Stimulated activated CD8-positive, alpha-beta memory T cell treated with anti-CD3 and anti-CD28 coated beads, Interleukin-4, amount 100 ng/mL, for 48 hours (primary cell): ENCODE data around the gene DMC1.
"Not testable (repeated sequence)": the region's sequence is repeated elsewhere in the genome, so short reads cannot be mapped to it uniquely, and the experiment has no call there.

Experiments
- DNase-seq: peaks from one replicate; pipeline ENCODE4 v3.0.0-alpha.2; 2020

DMC1 gene

DNA sequence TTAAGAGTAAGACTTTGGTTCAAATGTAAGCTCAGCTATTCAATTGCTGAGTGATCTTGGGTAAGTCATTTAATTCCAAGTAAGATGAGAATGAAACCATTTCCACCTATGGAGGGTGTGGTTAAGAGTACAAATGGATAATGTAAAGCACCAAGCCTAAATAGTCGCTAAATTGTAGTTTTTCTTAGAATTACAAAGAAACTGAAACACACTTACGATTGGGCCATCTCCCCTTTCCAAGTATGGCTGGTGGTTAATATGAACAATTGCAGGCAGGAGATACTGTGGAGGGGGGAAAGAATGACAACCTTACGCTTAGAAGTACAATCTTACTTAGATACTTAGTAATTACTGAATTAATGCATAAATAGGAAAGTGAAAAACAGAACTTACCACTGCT, 72.1 kb downstream of the DMC1 start:
- no peak for DNase-seq

GRCh38 chr22:38494939-38495338, 75.0 kb downstream of the DMC1 start:
- no peak for DNase-seq

GRCh38 chr22:38494498-38494897, 75.5 kb downstream of the DMC1 start:
- DNase-seq, result no peak

- no peak for DNase-seq
Observed at GRCh38 chr22:38491707-38492348, 78.2 kb downstream of the DMC1 start.

GRCh38 chr22:38490915-38491314, 79.1 kb downstream of the DMC1 start:
- DNase-seq, result no peak

DNA sequence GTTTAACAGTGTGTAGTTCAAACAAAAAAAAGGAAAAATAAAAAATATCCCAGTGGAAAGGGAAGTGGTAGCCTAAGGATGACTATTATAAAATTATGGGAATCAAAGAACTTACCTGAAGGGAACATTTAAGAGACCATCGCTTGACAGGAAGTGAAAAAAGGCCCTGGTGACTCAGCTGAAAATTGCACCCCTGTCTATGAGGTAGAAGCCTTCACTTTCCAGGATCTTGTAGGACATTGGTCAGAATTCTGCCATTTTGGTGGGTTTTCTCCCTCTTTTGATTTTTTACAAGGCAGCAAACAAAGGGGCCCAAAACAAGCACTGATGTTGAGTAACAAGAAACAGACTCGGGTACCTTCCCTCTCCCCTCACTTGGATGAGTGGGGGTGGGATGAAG, 79.5 kb downstream of the DMC1 start:
- no peak for DNase-seq

GRCh38 chr22:38489561-38490145, 80.3 kb downstream of the DMC1 start:
- DNase-seq, result no peak

DNA sequence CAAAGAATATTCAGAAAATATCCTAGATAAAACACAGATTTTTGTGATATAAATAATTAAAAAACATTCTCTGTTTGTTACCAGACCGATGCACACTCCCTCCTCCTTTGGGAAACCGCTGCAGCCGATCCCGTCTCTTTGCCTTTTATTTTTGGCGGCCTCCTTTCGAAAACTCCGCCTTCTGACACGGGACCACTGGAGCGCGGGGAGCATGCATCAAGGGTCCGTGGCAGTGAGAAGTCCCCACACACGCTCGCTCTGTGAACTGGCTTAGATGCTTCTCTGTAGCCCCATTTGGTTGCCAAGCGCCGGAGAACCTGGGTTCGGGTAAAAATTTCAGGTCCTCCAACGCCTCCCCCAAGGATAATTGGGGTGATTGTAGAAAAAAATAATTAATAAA, 80.8 kb downstream of the DMC1 start:
- no peak for DNase-seq

DNA sequence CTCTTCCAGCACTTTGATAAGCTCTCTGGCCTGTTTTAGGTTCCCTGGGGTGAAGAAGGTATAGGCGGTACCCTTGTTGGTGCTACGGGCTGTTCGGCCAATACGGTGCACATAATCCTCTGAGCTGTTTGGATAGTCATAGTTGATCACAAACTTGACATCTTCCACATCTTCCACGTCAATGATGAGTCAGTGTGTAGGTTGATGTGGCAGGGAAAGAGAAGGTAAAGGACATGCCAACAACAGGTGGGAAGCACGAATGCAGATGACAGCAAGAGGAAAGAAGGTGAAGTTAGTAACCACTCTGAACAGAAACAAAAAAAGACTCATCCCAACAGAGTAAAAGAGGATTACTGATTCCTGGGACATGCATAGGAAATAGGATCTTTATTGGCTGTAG, 82.0 kb downstream of the DMC1 start:
- DNase-seq, result peak; percentile 29

- DNase-seq, result peak; percentile 21
Observed at GRCh38 chr22:38485783-38486182, 84.2 kb downstream of the DMC1 start.

GRCh38 chr22:38484244-38484643, 85.7 kb downstream of the DMC1 start:
- DNase-seq, result no peak

DNA sequence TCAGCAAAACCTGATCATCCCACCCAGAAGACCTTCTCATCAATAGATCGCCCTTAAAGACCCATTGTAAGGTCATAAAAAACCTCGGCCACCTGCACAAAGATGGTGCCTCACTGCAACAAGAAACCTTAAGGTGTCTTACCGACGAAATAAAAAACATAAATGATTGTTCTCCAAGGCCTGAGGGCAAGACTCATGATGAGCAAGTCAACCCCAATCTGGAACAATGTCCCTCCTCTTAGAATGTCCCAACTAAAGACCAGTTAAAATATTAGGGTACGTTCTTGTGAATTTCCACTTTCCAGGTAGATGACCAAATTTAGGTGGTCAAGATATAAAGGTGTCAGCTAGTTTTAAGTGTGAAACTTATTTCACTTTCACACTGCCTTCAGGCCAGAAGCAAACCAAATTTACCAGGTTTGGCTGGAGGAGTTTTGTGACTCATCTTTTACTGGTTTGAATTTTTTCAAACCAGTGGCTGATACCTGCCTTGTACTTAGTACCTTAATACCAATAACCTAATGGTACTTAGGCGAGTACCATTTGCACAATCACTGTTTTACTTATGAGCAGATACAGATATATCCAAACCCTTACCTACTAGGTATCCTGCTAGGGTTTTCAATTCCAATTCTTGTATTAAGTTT, 87.2 kb downstream of the DMC1 start:
- DNase-seq, result no peak

- no peak for DNase-seq
Observed at GRCh38 chr22:38481871-38482332, 88.1 kb downstream of the DMC1 start.

DNA sequence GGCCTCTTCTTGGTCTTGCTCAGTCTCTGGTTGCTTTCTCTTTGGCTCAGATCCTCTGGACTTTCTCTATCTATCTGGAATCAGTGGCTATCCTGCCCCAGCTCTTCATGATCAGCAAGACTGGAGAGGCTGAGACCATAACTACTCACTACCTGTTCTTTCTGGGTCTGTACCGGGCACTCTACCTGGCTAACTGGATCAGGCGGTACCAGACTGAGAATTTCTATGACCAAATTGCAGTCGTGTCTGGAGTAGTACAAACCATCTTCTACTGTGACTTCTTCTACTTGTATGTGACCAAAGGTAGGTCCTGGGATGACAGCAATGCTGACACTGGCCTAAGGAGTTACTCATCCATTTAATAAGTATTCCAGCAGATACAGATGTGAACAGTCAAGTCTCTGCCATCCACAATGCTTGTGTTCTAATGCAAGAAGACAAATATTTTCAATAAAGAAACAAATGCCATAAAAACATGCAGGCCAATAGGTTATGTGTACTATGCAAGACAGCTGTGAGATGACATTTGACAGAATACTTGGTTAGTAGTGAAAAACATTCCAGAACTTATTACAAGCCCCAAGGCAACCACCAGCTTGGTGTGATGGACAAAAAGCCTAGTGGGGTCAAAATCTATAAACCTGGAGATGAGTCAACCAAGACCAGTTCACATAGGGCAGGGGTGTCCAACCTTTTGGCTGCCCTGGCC, 88.7 kb downstream of the DMC1 start:
- no peak for DNase-seq

DNA sequence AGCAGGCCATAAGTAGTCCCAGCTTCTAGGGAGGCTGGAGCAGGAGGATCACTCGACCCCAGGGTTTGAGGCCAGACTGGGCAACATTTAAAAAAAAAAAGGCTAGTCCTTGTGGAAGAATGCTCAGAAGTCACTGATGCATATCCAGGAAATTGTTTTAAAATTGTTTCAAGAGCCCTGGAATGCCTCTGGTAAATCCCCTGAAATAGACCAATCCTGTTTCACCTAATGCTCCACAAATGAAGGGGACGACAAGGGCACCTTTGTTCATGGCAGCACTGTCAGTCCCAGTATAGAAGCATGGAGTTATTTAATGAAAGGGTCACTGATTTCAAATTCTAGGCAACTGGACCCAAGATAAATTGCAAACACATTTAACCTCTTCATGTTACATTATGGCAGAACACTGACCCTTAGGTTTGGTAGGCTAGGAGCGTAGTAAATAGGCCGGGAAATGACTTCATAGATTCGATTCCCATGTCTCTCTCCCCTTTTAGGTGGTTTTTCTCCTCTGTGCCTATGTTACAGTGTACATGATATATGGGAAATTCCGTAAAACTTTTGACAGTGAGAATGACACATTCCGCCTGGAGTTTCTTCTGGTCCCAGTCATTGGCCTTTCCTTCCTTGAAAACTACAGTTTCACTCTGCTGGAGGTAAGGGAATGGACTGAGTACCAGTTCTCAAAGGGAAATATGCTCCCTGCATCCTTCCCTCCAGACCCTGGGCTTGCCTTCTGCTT, 90.7 kb downstream of the DMC1 start:
- no peak for DNase-seq

DNA sequence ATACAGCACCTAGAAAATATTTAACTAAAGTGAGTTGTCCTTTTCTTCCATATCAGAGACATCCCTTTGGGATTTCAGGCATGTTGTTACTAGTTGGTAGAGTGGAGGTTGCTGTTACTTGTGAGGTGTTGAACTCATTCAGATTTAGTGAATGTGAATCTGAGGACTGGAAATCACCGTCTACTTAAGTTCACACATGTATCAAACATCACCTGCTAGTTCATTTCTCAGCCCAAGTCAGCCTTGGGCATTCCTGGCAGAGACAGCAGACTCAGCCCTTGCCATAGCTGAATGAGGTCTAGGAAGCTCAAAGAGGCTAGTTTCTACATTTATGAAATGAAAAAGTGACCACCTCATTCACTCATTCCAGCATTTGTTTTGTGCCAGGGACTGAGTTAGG, 92.4 kb downstream of the DMC1 start:
- DNase-seq, result no peak

DNA sequence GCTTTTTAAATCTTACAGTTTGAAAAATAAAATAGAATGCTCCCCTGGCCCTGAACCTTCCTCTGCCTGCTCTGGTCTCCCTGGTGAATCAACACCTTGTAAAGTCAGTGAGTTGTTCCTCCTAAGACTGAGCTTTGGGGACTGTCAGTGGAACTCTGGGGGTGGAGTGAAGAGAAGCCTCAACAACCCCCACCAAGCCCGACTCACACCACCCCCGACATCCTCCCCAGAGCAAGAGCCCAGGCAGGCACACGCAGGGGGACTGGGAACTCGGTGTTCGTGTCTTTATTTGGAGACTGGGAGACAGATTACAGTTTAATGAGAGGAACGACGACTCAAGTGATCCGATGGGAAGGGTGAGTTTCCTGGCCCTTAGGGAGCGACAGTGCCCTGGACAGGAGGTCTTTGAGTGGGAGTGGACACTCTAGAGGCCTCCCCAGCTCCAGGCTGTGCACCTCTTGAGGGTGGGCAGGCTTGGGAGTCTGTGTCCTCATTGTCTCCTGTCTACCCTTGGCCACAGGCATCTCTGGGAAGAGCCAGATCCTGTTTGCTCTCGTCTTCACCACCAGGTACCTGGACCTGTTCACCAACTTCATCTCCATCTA, 95.9 kb downstream of the DMC1 start:
- no peak for DNase-seq

DNA sequence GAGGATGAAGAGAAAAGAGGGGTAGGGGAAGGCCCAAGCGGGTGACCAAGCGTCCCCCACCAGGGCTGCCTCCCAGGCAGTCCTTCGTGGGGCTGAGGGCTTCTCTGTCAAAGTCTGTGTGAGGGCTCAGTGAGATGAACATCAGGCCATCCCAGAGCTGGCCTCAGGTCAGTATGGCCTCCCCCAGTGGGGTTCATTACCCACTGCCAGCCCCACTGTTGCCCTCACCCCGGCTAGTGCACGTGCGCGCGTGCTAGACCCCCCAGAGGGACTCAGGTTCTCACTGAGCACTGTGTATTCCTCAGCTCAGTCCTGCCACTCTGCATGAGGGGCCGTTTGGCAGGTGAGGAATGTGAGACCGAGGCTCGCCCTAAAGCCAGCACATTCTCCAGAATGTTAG, 98.7 kb downstream of the DMC1 start:
- DNase-seq, result no peak

- not testable (repeated sequence) for DNase-seq
Observed at GRCh38 chr22:38470179-38470578, 99.8 kb downstream of the DMC1 start.

DNA sequence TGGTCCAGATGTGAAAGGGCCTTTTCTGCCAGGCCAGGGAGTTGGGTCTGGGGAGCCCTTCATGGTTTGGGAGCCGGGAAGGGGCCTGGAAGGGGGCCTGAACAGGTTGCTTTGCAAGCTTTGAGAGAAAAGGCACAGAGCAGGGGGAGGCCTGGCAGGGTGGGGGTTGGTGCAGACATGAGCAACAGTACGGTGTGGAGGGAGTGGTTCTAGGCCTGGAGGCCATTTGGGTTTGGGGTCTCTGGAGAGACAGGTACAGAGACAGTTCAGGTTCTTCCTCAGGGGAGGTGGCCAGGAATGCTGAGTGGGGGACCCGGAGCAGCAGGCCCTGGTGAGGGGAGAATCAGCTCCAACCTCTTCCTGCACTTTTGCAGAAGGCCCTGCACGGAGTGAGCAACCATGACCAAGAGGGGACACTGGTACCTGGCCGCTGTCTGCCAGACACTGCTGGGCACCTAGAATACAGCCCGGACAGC, 100.6 kb downstream of the DMC1 start:
- DNase-seq, result no peak
